Caco-2 (cell line): ENCODE results near the gene FAF2. TPM values are rescaled to one million over a fixed set of nuclear protein-coding genes. Genes with fewer than 3 reads are reported as not detected.
"Not testable (repeated sequence)": the region's sequence is repeated elsewhere in the genome, so short reads cannot be mapped to it uniquely, and the experiment has no call there.

Experiments used
- BruUV-seq: library from RNA; stranded (reverse); fragments of 400-500 nt; replicated peaks from 2 replicates; lab custom pipeline; 2021; lab: Mats Ljungman, UMichigan
- CTCF ChIA-PET: fragments of 300-600 bp; sonication (Branson Sonifier 250); formaldehyde crosslinking; loops from one replicate; lab custom pipeline; 2022; ENCODE audit warnings: antibody characterized with exemption; lab: Charles Lee
- POLR2A ChIA-PET: fragments of 300-600 bp; sonication (Branson Sonifier 250); formaldehyde crosslinking; loops from one replicate; lab custom pipeline; 2022; ENCODE audit warnings: antibody characterized with exemption; lab: Charles Lee
- DNase-seq, 2 experiments: peaks; one replicate each; pipeline versions ENCODE4 v3.0.0 to v3.0.0-alpha.2; 2020 to 2022
- H3K27me3 ChIP-seq: replicated peaks from 2 replicates; pipeline ENCODE4 v1.6.0; 2011; ENCODE audit warnings: low read length; ENCODE audit not compliant: control insufficient read depth, insufficient read depth
- H3K36me3 ChIP-seq: 2 replicates; pipeline ENCODE4 v1.5.1; 2011; ENCODE audit warnings: low read length; ENCODE audit not compliant: control insufficient read depth, insufficient read depth
- H3K4me1 ChIP-seq: fragments of 250-450 bp; sonication (Bioruptor Pico); 2 replicates; pipeline ENCODE4 v1.5.1; 2020; ENCODE audit warnings: mild to moderate bottlenecking
- H3K4me3 ChIP-seq: 2 replicates; pipeline ENCODE4 v1.5.1; 2011; ENCODE audit warnings: low read depth, mild to moderate bottlenecking, control low read depth, low read length
- H3K9me3 ChIP-seq: fragments of 250-450 bp; sonication (Bioruptor Pico); 2 replicates; pipeline ENCODE4 v1.5.1; 2020; ENCODE audit warnings: mild to moderate bottlenecking, moderate library complexity
- H3K27ac Mint-ChIP-seq: one replicate; pipeline ENCODE4 v1.8.0; 2022; ENCODE audit warnings: mixed read lengths; ENCODE audit not compliant: unreplicated experiment
- H3K27me3 Mint-ChIP-seq: one replicate; pipeline ENCODE4 v1.8.0; 2022; ENCODE audit warnings: mixed read lengths; ENCODE audit not compliant: insufficient read depth, unreplicated experiment
- H3K36me3 Mint-ChIP-seq: one replicate; pipeline ENCODE4 v1.8.0; 2022; ENCODE audit warnings: mild to moderate bottlenecking, mixed read lengths; ENCODE audit not compliant: insufficient read depth, unreplicated experiment
- H3K4me1 Mint-ChIP-seq: one replicate; pipeline ENCODE4 v1.8.0; 2022; ENCODE audit warnings: low read depth, mixed read lengths; ENCODE audit not compliant: unreplicated experiment
- H3K4me3 Mint-ChIP-seq: one replicate; pipeline ENCODE4 v1.8.0; 2022; ENCODE audit warnings: mild to moderate bottlenecking, moderate library complexity, mixed read lengths; ENCODE audit not compliant: unreplicated experiment
- H3K9me3 Mint-ChIP-seq: one replicate; pipeline ENCODE4 v1.8.0; 2022; ENCODE audit warnings: mixed read lengths; ENCODE audit not compliant: unreplicated experiment
- CTCF ChIP-seq, 2 experiments: fragments of 200-600 bp in 1 of 2; IDR thresholded peaks; 1 replicate in 1 of 2; 2 replicates in 1 of 2; pipeline versions ENCODE4 v1.5.1 to v1.8.0; 2011 to 2022; ENCODE audit warnings: antibody characterized with exemption in 1 of 2, control low read depth in 1 of 2, inconsistent platforms in 1 of 2, low read depth in 1 of 2, low read length in 1 of 2, mild to moderate bottlenecking in 1 of 2, moderate library complexity in 1 of 2; ENCODE audit not compliant: insufficient read depth in 1 of 2, severe bottlenecking in 1 of 2, unreplicated experiment in 1 of 2
- intact Hi-C: fragments of 100-400 bp; cut with micrococcal nuclease; formaldehyde crosslinking; loops from one replicate; pipeline ENCODE4 v1.10.0; 2022; ENCODE audit not compliant: unreplicated experiment
- total RNA-seq: library from RNA; stranded (reverse); gene quantifications from 2 replicates; pipeline ENCODE4 v1.2.3, GENCODE V29; 2022

Gene FAF2
- total RNA-seq, 1 experiment from 2014 or later, result 55.5 TPM

- no peaks in the 10 kb centered on the region for H3K9me3 Mint-ChIP-seq
- no peak overlapping the region for H3K27ac Mint-ChIP-seq
- DNase-seq, result no peak
- no peaks in the 10 kb centered on the region for H3K27me3 Mint-ChIP-seq
- BruUV-seq, result no TSS peak
- Histone ChIP-seq H3K4me1 (no peaks in the 10 kb centered on the region), H3K36me3 (no peaks in the 10 kb centered on the region), H3K27me3 (no peaks in the 10 kb centered on the region), H3K4me3 (no peak overlapping the region), H3K9me3 (no peaks in the 10 kb centered on the region)
- intact Hi-C loops, result no loop called here
- CTCF ChIA-PET, result no interaction called here
- peaks cover 9% of the 10 kb centered on the region for H3K4me1 Mint-ChIP-seq
- POLR2A ChIA-PET, result no interaction called here
- peaks cover 40% of the 10 kb centered on the region for H3K36me3 Mint-ChIP-seq
- no peak for TF ChIP-seq CTCF (IDR thresholded peaks at IDR 0.05; ENCODE audit: insufficient read depth in 1 of 2, low read depth in 1 of 2, low read length in 1 of 2, severe bottlenecking in 1 of 2, unreplicated experiment in 1 of 2)
- H3K4me3 Mint-ChIP-seq, result no peak overlapping the region
Observed at GRCh38 chr5:176407456-176408251, 40.5 kb upstream of the FAF2 start.

- DNase-seq, H3K4me3 Mint-ChIP-seq, H3K9me3 Mint-ChIP-seq, BruUV-seq, H3K4me3 ChIP-seq, H3K36me3 ChIP-seq, H3K4me1 ChIP-seq, H3K4me1 Mint-ChIP-seq, CTCF ChIA-PET, H3K27me3 Mint-ChIP-seq, POLR2A ChIA-PET, H3K9me3 ChIP-seq, H3K27me3 ChIP-seq, H3K27ac Mint-ChIP-seq, intact Hi-C loops: not testable (repeated sequence)
- peaks cover 40% of the 10 kb centered on the region for H3K36me3 Mint-ChIP-seq
Observed at GRCh38 chr5:176408252-176408573, 40.0 kb upstream of the FAF2 start.

GRCh38 chr5:176408590-176408989, 39.6 kb upstream of the FAF2 start:
- no TSS peak for BruUV-seq
- intact Hi-C loops, result no loop called here
- H3K27me3 Mint-ChIP-seq, result no peaks in the 10 kb centered on the region
- no peaks in the 10 kb centered on the region for H3K27me3 ChIP-seq
- no peak overlapping the region for H3K4me3 Mint-ChIP-seq
- no peaks in the 10 kb centered on the region for H3K4me1 ChIP-seq
- H3K9me3 Mint-ChIP-seq, result no peaks in the 10 kb centered on the region
- no peak overlapping the region for H3K4me3 ChIP-seq
- H3K4me1 Mint-ChIP-seq, result peaks cover 9% of the 10 kb centered on the region
- no peak for DNase-seq
- CTCF ChIA-PET, result no interaction called here
- POLR2A ChIA-PET, result no interaction called here
- no peaks in the 10 kb centered on the region for H3K9me3 ChIP-seq
- no peaks in the 10 kb centered on the region for H3K36me3 ChIP-seq
- no peak overlapping the region for H3K27ac Mint-ChIP-seq
- H3K36me3 Mint-ChIP-seq, result peaks cover 40% of the 10 kb centered on the region
- no peak for TF ChIP-seq CTCF (IDR thresholded peaks at IDR 0.05; ENCODE audit: insufficient read depth in 1 of 2, low read depth in 1 of 2, low read length in 1 of 2, severe bottlenecking in 1 of 2, unreplicated experiment in 1 of 2)
